EL (cell line): ENCODE measurements around the gene INTS3.
A peak's percentile ranks its signal among the peaks of the same experiment; 100 is the strongest.

Source experiments
- DNase-seq: peaks from one replicate; pipeline ENCODE4 v3.0.0-alpha.2; 2016

Gene INTS3

GRCh38 chr1:153727463-153728304 lies at the start of gene INTS3:
INTS3 (plus strand) TSS chr1:153728050; CDS start chr1:153728635, 585 bp downstream.
- peak; percentile 100 for DNase-seq

GRCh38 chr1:153678519-153679336 lies 49.1 kb upstream of the INTS3 start, which contains the start of gene NPR1:
NPR1 (plus strand) TSS chr1:153678688; CDS start chr1:153679109, 421 bp downstream.
- peak; percentile 36 for DNase-seq

- DNase-seq, result peak; percentile 23
Observed at GRCh38 chr1:153679337-153680119, 48.3 kb upstream of the INTS3 start.

GRCh38 chr1:153680120-153680403 lies 47.8 kb upstream of the INTS3 start:
- DNase-seq, result no peak

- DNase-seq, result no peak
Observed at GRCh38 chr1:153682730-153683129, 45.1 kb upstream of the INTS3 start.

GRCh38 chr1:153683854-153684253 lies 44.0 kb upstream of the INTS3 start:
- DNase-seq, result peak; percentile 43

- no peak for DNase-seq
Observed at GRCh38 chr1:153684892-153685291, 43.0 kb upstream of the INTS3 start.

GRCh38 chr1:153685544-153686340 lies 42.1 kb upstream of the INTS3 start:
- no peak for DNase-seq

- no peak for DNase-seq
Observed at GRCh38 chr1:153687346-153688125, 40.3 kb upstream of the INTS3 start.

GRCh38 chr1:153688276-153688675 lies 39.6 kb upstream of the INTS3 start:
- no peak for DNase-seq

- no peak for DNase-seq
Observed at GRCh38 chr1:153688736-153689328, 39.0 kb upstream of the INTS3 start.

- DNase-seq, result no peak
Observed at GRCh38 chr1:153693466-153693865, 34.4 kb upstream of the INTS3 start.

GRCh38 chr1:153696741-153697140 lies 31.1 kb upstream of the INTS3 start:
- DNase-seq, result no peak

GRCh38 chr1:153697191-153698019 lies 30.4 kb upstream of the INTS3 start:
- peak; percentile 31 for DNase-seq

GRCh38 chr1:153698020-153698922 lies 29.6 kb upstream of the INTS3 start:
- DNase-seq, result no peak

- peak; percentile 73 for DNase-seq
Observed at GRCh38 chr1:153698923-153699714, 28.7 kb upstream of the INTS3 start.

GRCh38 chr1:153699768-153700167 lies 28.1 kb upstream of the INTS3 start:
- DNase-seq, result no peak

GRCh38 chr1:153705484-153705883 lies 22.4 kb upstream of the INTS3 start:
- no peak for DNase-seq
